IMR-90 (cell line): ENCODE measurements around the gene S100A2. TPM values are rescaled to one million over a fixed set of nuclear protein-coding genes. Genes with fewer than 3 reads are reported as not detected.

Experiments used
- ATAC-seq: fragments of 200-7000 bp; cut with Tn5 transposase; 2 replicates; pipeline ENCODE4 v1.9.1; 2020; ENCODE audit warnings: low read depth, mild to moderate bottlenecking, moderate library complexity
- BruUV-seq: library from RNA; stranded (reverse); fragments of 400-500 nt; replicated peaks from 2 replicates; lab custom pipeline; 2021; lab: Mats Ljungman, UMichigan
- CTCF ChIA-PET: fragments of 300-600 bp; formaldehyde crosslinking; extraction: SDS; loops from one replicate; lab custom pipeline; 2021; ENCODE audit warnings: antibody characterized with exemption; lab: Yijun Ruan, JAX
- POLR2A ChIA-PET: fragments of 300-600 bp; sonication (Branson Sonifier 250); formaldehyde crosslinking; loops from one replicate; lab custom pipeline; 2022; ENCODE audit warnings: antibody characterized with exemption; ENCODE audit not compliant: unreplicated experiment; lab: Charles Lee
- DNase-seq: peaks from one replicate; pipeline ENCODE4 v3.0.0; 2013
- H2AFZ ChIP-seq: replicated peaks from 2 replicates; pipeline ENCODE3; 2013; ENCODE audit warnings: low read length, mild to moderate bottlenecking; ENCODE audit not compliant: poor library complexity
- H2AK5ac ChIP-seq: 2 replicates; pipeline ENCODE4 v1.6.1; 2013; ENCODE audit warnings: low read depth, low read length, inconsistent platforms
- H2AK9ac ChIP-seq: replicated peaks from 2 replicates; pipeline ENCODE3; 2013; ENCODE audit warnings: mild to moderate bottlenecking, low read depth, low read length, moderate library complexity; ENCODE audit not compliant: poor library complexity
- H2BK120ac ChIP-seq: 2 replicates; pipeline ENCODE4 v1.6.1; 2013; ENCODE audit warnings: low read depth, low read length, inconsistent platforms
- H2BK15ac ChIP-seq: 3 replicates; pipeline ENCODE4 v1.6.1; 2013; ENCODE audit warnings: low read depth, low read length, inconsistent platforms
- H2BK20ac ChIP-seq: 2 replicates; pipeline ENCODE4 v1.6.1; 2013; ENCODE audit warnings: low read depth, mild to moderate bottlenecking, inconsistent platforms, low read length, moderate library complexity
- H2BK5ac ChIP-seq: 2 replicates; pipeline ENCODE4 v1.6.1; 2013; ENCODE audit warnings: mild to moderate bottlenecking, low read depth, low read length, inconsistent platforms; ENCODE audit not compliant: poor library complexity, severe bottlenecking
- H3K14ac ChIP-seq: replicated peaks from 2 replicates; pipeline ENCODE4 v1.6.1; 2013; ENCODE audit warnings: low read depth, low read length, inconsistent platforms
- H3K18ac ChIP-seq: 2 replicates; pipeline ENCODE4 v1.6.1; 2013; ENCODE audit warnings: low read depth, low read length, control low read depth
- H3K23ac ChIP-seq: 2 replicates; pipeline ENCODE4 v1.6.1; 2013; ENCODE audit warnings: low read depth, low read length, inconsistent platforms
- H3K27ac ChIP-seq: 2 replicates; pipeline ENCODE4 v1.5.1; 2013; ENCODE audit warnings: mild to moderate bottlenecking, control low read depth, low read length; ENCODE audit not compliant: insufficient read depth
- H3K27me3 ChIP-seq: 2 replicates; pipeline ENCODE4 v1.6.1; 2013; ENCODE audit warnings: low read length; ENCODE audit not compliant: control insufficient read depth, insufficient read depth
- H3K36me3 ChIP-seq: 2 replicates; pipeline ENCODE4 v1.6.1; 2013; ENCODE audit warnings: low read length, mixed read lengths; ENCODE audit not compliant: control insufficient read depth, insufficient read depth
- H3K4ac ChIP-seq: 2 replicates; pipeline ENCODE4 v1.6.1; 2013; ENCODE audit warnings: low read depth, low read length, inconsistent platforms
- H3K4me1 ChIP-seq: 2 replicates; pipeline ENCODE4 v1.6.1; 2013; ENCODE audit warnings: low read length, mixed read lengths; ENCODE audit not compliant: control insufficient read depth, insufficient read depth
- H3K4me2 ChIP-seq: 2 replicates; pipeline ENCODE4 v1.6.1; 2013; ENCODE audit warnings: low read depth, mild to moderate bottlenecking, control low read depth, low read length, moderate library complexity
- H3K4me3 ChIP-seq: 2 replicates; pipeline ENCODE4 v1.5.1; 2013; ENCODE audit warnings: low read depth, mild to moderate bottlenecking, control low read depth, low read length, moderate library complexity; ENCODE audit not compliant: insufficient read depth
- H3K56ac ChIP-seq: 2 replicates; pipeline ENCODE4 v1.6.1; 2013; ENCODE audit warnings: low read length, inconsistent platforms; ENCODE audit not compliant: insufficient read depth; ENCODE audit errors: extremely low read depth
- H3K79me1 ChIP-seq, 2 experiments: 2 replicates each; pipeline ENCODE4 v1.6.1; 2013; ENCODE audit warnings: low read length in 2 of 2, inconsistent platforms in 1 of 2, low read depth in 1 of 2
- H3K9ac ChIP-seq: 2 replicates; pipeline ENCODE4 v1.6.1; 2013; ENCODE audit warnings: low read depth, low read length, control low read depth
- H3K9me1 ChIP-seq: 2 replicates; pipeline ENCODE4 v1.6.1; 2013; ENCODE audit warnings: low read length, inconsistent platforms; ENCODE audit not compliant: insufficient read depth
- H3K9me3 ChIP-seq: 2 replicates; pipeline ENCODE4 v1.6.1; 2013; ENCODE audit warnings: low read length; ENCODE audit not compliant: control insufficient read depth, insufficient read depth
- H4K20me1 ChIP-seq: 2 replicates; pipeline ENCODE4 v1.6.1; 2013; ENCODE audit warnings: low read length, inconsistent platforms; ENCODE audit not compliant: insufficient read depth
- H4K5ac ChIP-seq: 2 replicates; pipeline ENCODE4 v1.6.1; 2013; ENCODE audit warnings: mild to moderate bottlenecking, low read depth, low read length, control low read depth
- H4K8ac ChIP-seq, 2 experiments: 2 replicates each; pipeline ENCODE4 v1.6.1; 2013; ENCODE audit warnings: low read depth in 2 of 2, low read length in 2 of 2, control low read depth in 1 of 2, inconsistent platforms in 1 of 2
- H4K91ac ChIP-seq: 2 replicates; pipeline ENCODE4 v1.6.1; 2013; ENCODE audit warnings: low read depth, low read length, inconsistent platforms; ENCODE audit not compliant: insufficient read depth
- BHLHE40 ChIP-seq: fragments of 150-350 bp; IDR thresholded peaks from 2 replicates; pipeline ENCODE4 v1.6.1; 2016; ENCODE audit warnings: mild to moderate bottlenecking, low read depth, low read length
- CEBPB ChIP-seq: IDR thresholded peaks from 2 replicates; pipeline ENCODE4 v1.6.1; 2012; ENCODE audit warnings: low read depth, low read length, improper control_type of control experiment
- CHD1 ChIP-seq: IDR thresholded peaks from 2 replicates; pipeline ENCODE4 v1.6.1; 2012; ENCODE audit warnings: low read depth, low read length, improper control_type of control experiment
- CTCF ChIP-seq: conservative IDR thresholded peaks from 2 replicates; pipeline ENCODE4 v1.5.1; 2012; ENCODE audit warnings: mild to moderate bottlenecking, low read depth, low read length, improper control_type of control experiment
- ELK1 ChIP-seq: fragments of 150-350 bp; IDR thresholded peaks from 2 replicates; pipeline ENCODE4 v1.6.1; 2016; ENCODE audit warnings: low read depth, mild to moderate bottlenecking, low read length, moderate library complexity, borderline replicate concordance
- FOS ChIP-seq: fragments of 150-350 bp; IDR thresholded peaks from 2 replicates; pipeline ENCODE4 v1.6.1; 2016; ENCODE audit warnings: low read depth, low read length
- MAFK ChIP-seq: IDR thresholded peaks from 2 replicates; pipeline ENCODE4 v1.6.1; 2012; ENCODE audit warnings: low read depth, low read length, improper control_type of control experiment
- MAZ ChIP-seq: IDR thresholded peaks from 2 replicates; pipeline ENCODE4 v1.6.1; 2012; ENCODE audit warnings: low read depth, mild to moderate bottlenecking, low read length, improper control_type of control experiment, moderate library complexity, borderline replicate concordance
- MXI1 ChIP-seq: IDR thresholded peaks from 2 replicates; pipeline ENCODE4 v1.6.1; 2012; ENCODE audit warnings: low read depth, mild to moderate bottlenecking, low read length, moderate library complexity, borderline replicate concordance
- NFE2L2 ChIP-seq: fragments of 150-350 bp; IDR thresholded peaks from 2 replicates; pipeline ENCODE4 v1.6.1; 2016; ENCODE audit warnings: low read depth, mild to moderate bottlenecking, low read length
- POLR2A ChIP-seq: IDR thresholded peaks from 2 replicates; pipeline ENCODE4 v1.6.1; 2012; ENCODE audit warnings: mild to moderate bottlenecking, low read depth, low read length
- RAD21 ChIP-seq: IDR thresholded peaks from 2 replicates; pipeline ENCODE4 v1.6.1; 2012; ENCODE audit warnings: low read length, improper control_type of control experiment
- RCOR1 ChIP-seq: IDR thresholded peaks from 2 replicates; pipeline ENCODE4 v1.6.1; 2012; ENCODE audit warnings: mild to moderate bottlenecking, low read length, improper control_type of control experiment; ENCODE audit not compliant: insufficient replicate concordance
- RFX5 ChIP-seq: IDR thresholded peaks from 2 replicates; pipeline ENCODE4 v1.8.0; 2012; ENCODE audit warnings: low read depth, mild to moderate bottlenecking, low read length, moderate library complexity
- SMC3 ChIP-seq: fragments of 150-350 bp; IDR thresholded peaks from 2 replicates; pipeline ENCODE4 v1.6.1; 2016; ENCODE audit warnings: low read depth, mild to moderate bottlenecking, antibody characterized with exemption, low read length, moderate library complexity
- USF2 ChIP-seq: fragments of 150-350 bp; IDR thresholded peaks from 2 replicates; pipeline ENCODE4 v1.6.1; 2017; ENCODE audit warnings: mild to moderate bottlenecking, antibody characterized with exemption, low read length, low read depth
- WGBS, 2 experiments: methylation state at CpG; one replicate each; pipeline versions ENCODE4 v1.1.5 to v1.1.7; 2013; ENCODE audit warnings: missing lambda C conversion rate in 2 of 2; ENCODE audit not compliant: insufficient read length in 1 of 2; ENCODE audit errors: extremely low coverage in 2 of 2; 5-methylcytosine and 5-hydroxymethylcytosine counted together
- dilution Hi-C: fragments of 300-500 bp; cut with HindIII; formaldehyde crosslinking; loops from one replicate; pipeline ENCODE4 v1.14.3; 2018; ENCODE audit warnings: low sequenced_read_pairs; ENCODE audit not compliant: unreplicated experiment
- in situ Hi-C: fragments of 300-500 bp; cut with MboI; formaldehyde crosslinking; loops from 3 replicates; pipeline ENCODE4 v1.14.3; 2019; ENCODE audit warnings: low sequenced_read_pairs, inconsistent platforms, mixed read lengths
- intact Hi-C: fragments of 100-400 bp; cut with micrococcal nuclease; formaldehyde crosslinking; loops from 2 replicates; pipeline ENCODE4 v1.10.0; 2022
- polyA plus RNA-seq, 3 experiments: library from polyadenylated mRNA; depleted of rRNA; stranded (reverse); fragments of >200 nt; gene quantifications; 2 replicates each; pipeline ENCODE4 v1.2.3, GENCODE V29; 2012; ENCODE audit warnings: low replicate concordance in 1 of 3
- total RNA-seq: library from RNA; depleted of rRNA; stranded (reverse); fragments of >200 nt; gene quantifications from 2 replicates; pipeline ENCODE4 v1.2.3, GENCODE V29; 2012

The S100A2 gene
- total and polyA plus RNA-seq, 2 of the 4 experiments (the other 2 are of a cell fraction) = 3.6 to 7.9 TPM

GRCh38 chr1:153587314-153587713 is 21.7 kb upstream of the S100A2 start:
- Histone ChIP-seq H3K9me3 (no peaks in the 10 kb centered on the region), H4K5ac (no peak overlapping the region), H3K36me3 (no peaks in the 10 kb centered on the region), H3K4me1 (peaks cover 2% of the 10 kb centered on the region; the same call in 1 of the 2 replicates), H3K79me1 (no peaks in the 10 kb centered on the region), H3K23ac (no peak overlapping the region; the same call in 1 of the 2 replicates), H2AFZ (peak overlapping the region; percentile 1), H3K9me1 (no peaks in the 10 kb centered on the region), H2BK15ac (no peak overlapping the region), H3K56ac (no peak overlapping the region), H2AK9ac (no peak overlapping the region), H3K4me3 (no peak overlapping the region), H3K4me2 (no peak overlapping the region), H3K27me3 (no peaks in the 10 kb centered on the region), H2BK20ac (no peak overlapping the region), H2BK5ac (no peak overlapping the region), H3K14ac (no peak overlapping the region), H3K18ac (no peak overlapping the region), H3K9ac (no peak overlapping the region), H3K27ac (no peak overlapping the region), H2AK5ac (no peak overlapping the region), H3K4ac (no peak overlapping the region), H4K20me1 (no peaks in the 10 kb centered on the region), H4K8ac (no peak overlapping the region), H2BK120ac (no peak overlapping the region), H4K91ac (no peak overlapping the region)
- CTCF ChIA-PET = no interaction called here
- intact Hi-C loops (no loop called here), in situ Hi-C loops (no loop called here), dilution Hi-C loops (no loop called here)
- POLR2A ChIA-PET = no interaction called here
- ATAC-seq (no peak), DNase-seq (no peak)
- TF ChIP-seq RCOR1 (no peak), CTCF (no peak), MXI1 (no peak), NFE2L2 (no peak), CHD1 (no peak), ELK1 (no peak), SMC3 (no peak), MAFK (no peak), RFX5 (no peak), CEBPB (no peak), BHLHE40 (no peak), USF2 (no peak), MAZ (no peak), FOS (no peak), POLR2A (no peak), RAD21 (no peak)
- BruUV-seq = no TSS peak
- 100% methylated on average over 1 of the region's 5 CpGs; no CpG with 5 or more reads in 1 of the 2 experiments for WGBS, 2 experiments
